Upper lobe of right lung (tissue), 1 donor: ENCODE data around the gene HOXB2. TPM values are rescaled to one million over a fixed set of nuclear protein-coding genes. Genes with fewer than 3 reads are reported as not detected.
A peak's percentile ranks its signal among the peaks of the same experiment; 100 is the strongest.

Experiments
- ATAC-seq: fragments of 200-7000 bp; cut with Tn5 transposase; one replicate; pipeline ENCODE4 v1.9.1; 2020; ENCODE audit warnings: mild to moderate bottlenecking, moderate library complexity
- DNase-seq: peaks from one replicate; pipeline ENCODE4 v3.0.0-alpha.2; 2020
- H3K27ac ChIP-seq: fragments of 200-600 bp; one replicate; pipeline ENCODE4 v1.8.0; 2022
- H3K27me3 ChIP-seq: fragments of 200-600 bp; one replicate; pipeline ENCODE4 v1.8.0; 2022; ENCODE audit warnings: mild to moderate bottlenecking
- H3K36me3 ChIP-seq: fragments of 200-600 bp; one replicate; pipeline ENCODE4 v1.8.0; 2022
- H3K4me1 ChIP-seq: fragments of 200-600 bp; one replicate; pipeline ENCODE4 v1.8.0; 2022
- H3K4me3 ChIP-seq: fragments of 200-600 bp; one replicate; pipeline ENCODE4 v1.8.0; 2022; ENCODE audit warnings: mild to moderate bottlenecking
- H3K9me3 ChIP-seq: fragments of 200-600 bp; one replicate; pipeline ENCODE4 v1.8.0; 2022
- CTCF ChIP-seq: fragments of 200-600 bp; IDR thresholded peaks from one replicate; pipeline ENCODE4 v1.8.0; 2022; ENCODE audit warnings: antibody characterized with exemption
- intact Hi-C: fragments of 100-400 bp; cut with DNase I; formaldehyde crosslinking; loops from one replicate; pipeline ENCODE4 v1.11.0; 2022
- total RNA-seq: library from RNA; stranded (reverse); fragmentation: NEBNext Ultra II Directional; extraction: Animal tissue kit (Norgen Biotek cat#: 25700); gene quantifications from one replicate; pipeline ENCODE4 v1.2.1, GENCODE V29; 2021
- donor health status: DM: no; HTN: yes; CAD: no; lungs with severe emphysema.

Gene HOXB2
- total RNA-seq, 1 donor from 2014 or later: 11.0 TPM

GRCh38 chr17:48558057-48558830 lies 13.3 kb upstream of the HOXB2 start:
- peak overlapping the region; percentile 33 for H3K4me3 ChIP-seq
- no peaks in the 10 kb centered on the region for H3K36me3 ChIP-seq
- DNase-seq (peak; percentile 33), ATAC-seq (no peak)
- peak overlapping the region; percentile 51 for H3K27ac ChIP-seq
- TF ChIP-seq CTCF: no peak
- peaks cover 34% of the 10 kb centered on the region for H3K27me3 ChIP-seq
- peaks cover 8% of the 10 kb centered on the region for H3K4me1 ChIP-seq
- H3K9me3 ChIP-seq: no peaks in the 10 kb centered on the region
- intact Hi-C loops: no loop called here

GRCh38 chr17:48556576-48557401 lies 11.9 kb upstream of the HOXB2 start:
- intact Hi-C loops: no loop called here
- DNase-seq (no peak), ATAC-seq (no peak)
- Histone ChIP-seq H3K27ac (peak overlapping the region; percentile 18), H3K9me3 (no peaks in the 10 kb centered on the region), H3K4me3 (peak overlapping the region; percentile 46), H3K27me3 (peaks cover 25% of the 10 kb centered on the region), H3K4me1 (peaks cover 8% of the 10 kb centered on the region), H3K36me3 (no peaks in the 10 kb centered on the region)
- no peak for TF ChIP-seq CTCF

- peak overlapping the region; percentile 46 for H3K4me3 ChIP-seq
- no peak for TF ChIP-seq CTCF
- H3K27ac ChIP-seq: peak overlapping the region; percentile 65
- H3K4me1 ChIP-seq: peaks cover 8% of the 10 kb centered on the region
- DNase-seq (peak; percentile 41), ATAC-seq (no peak)
- H3K27me3 ChIP-seq: peaks cover 25% of the 10 kb centered on the region
- no peaks in the 10 kb centered on the region for H3K36me3 ChIP-seq
- intact Hi-C loops: no loop called here
- no peaks in the 10 kb centered on the region for H3K9me3 ChIP-seq
Observed at GRCh38 chr17:48556229-48556575, 11.3 kb upstream of the HOXB2 start.

GRCh38 chr17:48555258-48556228 lies 10.6 kb upstream of the HOXB2 start:
- Histone ChIP-seq H3K9me3 (no peaks in the 10 kb centered on the region), H3K27me3 (peaks cover 27% of the 10 kb centered on the region), H3K27ac (peak overlapping the region; percentile 65), H3K36me3 (no peaks in the 10 kb centered on the region), H3K4me3 (peak overlapping the region; percentile 46), H3K4me1 (peaks cover 8% of the 10 kb centered on the region)
- peak; percentile 44 for DNase-seq
- no peak for TF ChIP-seq CTCF
- intact Hi-C loops: no loop called here
- ATAC-seq: no peak
